ENCODE data around the gene LCN10. TPM values are rescaled to one million over a fixed set of nuclear protein-coding genes. Genes with fewer than 3 reads are reported as not detected.
A peak's percentile ranks its signal among the peaks of the same experiment; 100 is the strongest.
"Not testable (repeated sequence)": the region's sequence is repeated elsewhere in the genome, so short reads cannot be mapped to it uniquely, and the experiment has no call there.

LCN10 gene
- polyA plus RNA-seq, 3 donors = 0.16 TPM; not detected in 2

DNA sequence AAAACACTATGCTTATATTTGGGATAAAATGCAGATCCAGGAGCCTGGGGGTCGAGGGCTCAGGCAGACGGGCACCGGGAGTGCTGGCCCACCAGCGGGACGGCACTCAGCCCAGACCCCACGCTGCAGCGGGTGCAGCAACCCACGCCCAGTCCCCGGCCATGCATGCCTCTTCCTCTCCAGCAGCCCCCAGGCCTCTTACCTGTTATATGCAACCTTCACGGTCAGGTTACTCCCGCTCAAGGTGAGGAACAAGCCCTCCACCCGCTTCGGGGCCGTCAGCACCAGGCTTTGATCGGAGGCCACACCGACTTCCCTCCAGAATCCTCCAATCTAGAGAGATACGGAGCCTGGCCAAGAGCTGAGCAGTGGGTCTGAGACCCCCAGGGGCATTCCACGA is 14.1 kb upstream of the LCN10 start:
- Mint-ChIP-seq H3K27me3 (ENCODE audit: low read depth in 3 of 3) (peaks cover 0 to 10% (median 4%) of the 10 kb centered on the region in 3 donors), H3K4me1 (peaks cover 5% of the 10 kb centered on the region), H3K27ac (no peak overlapping the region), H3K4me3 (no peak overlapping the region), H3K9me3 (peaks cover 19 to 33% (median 28%) of the 10 kb centered on the region in 7 donors), H3K36me3 (peaks cover 0 to 4% of the 10 kb centered on the region in 2 donors)
- Histone ChIP-seq H3K4me1 (ENCODE audit: control insufficient read depth in 1 of 2, insufficient read depth in 2 of 2, low read length in 2 of 2) (no peaks in the 10 kb centered on the region), H4K20me1 (ENCODE audit: insufficient read depth, low read length) (no peaks in the 10 kb centered on the region), H3K9ac (ENCODE audit: insufficient read depth, low read length, poor library complexity, severe bottlenecking) (no peak overlapping the region), H3K79me2 (ENCODE audit: insufficient read depth, low read length) (no peaks in the 10 kb centered on the region), H3K4me2 (replicated peaks; ENCODE audit: extremely low read depth, low read length, poor library complexity, severe bottlenecking) (no peak overlapping the region), H3K9me3 (replicated peaks in 1 of 2; ENCODE audit: control insufficient read depth in 1 of 2, insufficient read depth in 1 of 2, low read length in 2 of 2) (peaks cover 18 to 31% of the 10 kb centered on the region in 2 donors), H3K27me3 (ENCODE audit: control insufficient read depth in 2 of 2, insufficient read depth in 2 of 2, low read length in 2 of 2) (no peaks in the 10 kb centered on the region), H3K4me3 (replicated peaks in 1 of 3; ENCODE audit: low read depth in 2 of 3, low read length in 3 of 3) (no peak overlapping the region), H3K27ac (ENCODE audit: low read depth in 1 of 2, low read length in 2 of 2) (no peak overlapping the region), H3K36me3 (replicated peaks in 1 of 2; ENCODE audit: control insufficient read depth in 1 of 2, insufficient read depth in 2 of 2, low read length in 2 of 2) (no peaks in the 10 kb centered on the region), H2AFZ (ENCODE audit: insufficient read depth, low read depth, low read length, poor library complexity, severe bottlenecking) (no peak overlapping the region)
- TF ChIP-seq, protein P1, sequence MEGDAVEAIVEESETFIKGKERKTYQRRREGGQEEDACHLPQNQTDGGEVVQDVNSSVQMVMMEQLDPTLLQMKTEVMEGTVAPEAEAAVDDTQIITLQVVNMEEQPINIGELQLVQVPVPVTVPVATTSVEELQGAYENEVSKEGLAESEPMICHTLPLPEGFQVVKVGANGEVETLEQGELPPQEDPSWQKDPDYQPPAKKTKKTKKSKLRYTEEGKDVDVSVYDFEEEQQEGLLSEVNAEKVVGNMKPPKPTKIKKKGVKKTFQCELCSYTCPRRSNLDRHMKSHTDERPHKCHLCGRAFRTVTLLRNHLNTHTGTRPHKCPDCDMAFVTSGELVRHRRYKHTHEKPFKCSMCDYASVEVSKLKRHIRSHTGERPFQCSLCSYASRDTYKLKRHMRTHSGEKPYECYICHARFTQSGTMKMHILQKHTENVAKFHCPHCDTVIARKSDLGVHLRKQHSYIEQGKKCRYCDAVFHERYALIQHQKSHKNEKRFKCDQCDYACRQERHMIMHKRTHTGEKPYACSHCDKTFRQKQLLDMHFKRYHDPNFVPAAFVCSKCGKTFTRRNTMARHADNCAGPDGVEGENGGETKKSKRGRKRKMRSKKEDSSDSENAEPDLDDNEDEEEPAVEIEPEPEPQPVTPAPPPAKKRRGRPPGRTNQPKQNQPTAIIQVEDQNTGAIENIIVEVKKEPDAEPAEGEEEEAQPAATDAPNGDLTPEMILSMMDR (IDR thresholded peaks at IDR 0.05) = no peak
- intact Hi-C loops (cut with micrococcal nuclease) = no loop called here
- DNase-seq = no peak
- 97% methylated on average over 18 of the region's 18 CpGs for WGBS (ENCODE audit: insufficient coverage)

DNA sequence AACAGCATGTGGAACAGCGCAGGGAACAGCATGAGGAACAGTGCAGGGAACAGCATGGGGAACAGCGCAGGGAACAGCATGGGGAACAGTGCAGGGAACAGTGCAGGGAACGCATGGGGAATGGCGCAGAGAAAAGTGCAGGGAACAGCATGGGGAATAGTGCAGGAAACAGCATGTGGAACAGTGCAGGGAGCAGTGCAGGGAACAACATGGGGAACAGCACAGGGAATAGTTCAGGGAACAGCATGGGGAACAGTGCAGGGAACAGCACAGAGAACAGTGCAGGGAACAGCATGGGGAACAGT is 13.3 kb upstream of the LCN10 start:
- 100% methylated on average over 4 of the region's 4 CpGs for WGBS (ENCODE audit: insufficient coverage)
- Histone ChIP-seq H3K4me1 (ENCODE audit: control insufficient read depth in 1 of 2, insufficient read depth in 2 of 2, low read length in 2 of 2) (no peaks in the 10 kb centered on the region), H3K27me3 (ENCODE audit: control insufficient read depth in 2 of 2, insufficient read depth in 2 of 2, low read length in 2 of 2) (no peaks in the 10 kb centered on the region), H3K27ac (ENCODE audit: low read depth in 1 of 2, low read length in 2 of 2) (no peak overlapping the region), H3K36me3 (replicated peaks in 1 of 2; ENCODE audit: control insufficient read depth in 1 of 2, insufficient read depth in 2 of 2, low read length in 2 of 2) (no peaks in the 10 kb centered on the region), H3K79me2 (ENCODE audit: insufficient read depth, low read length) (no peaks in the 10 kb centered on the region), H3K4me2 (replicated peaks; ENCODE audit: extremely low read depth, low read length, poor library complexity, severe bottlenecking) (no peak overlapping the region), H2AFZ (ENCODE audit: insufficient read depth, low read depth, low read length, poor library complexity, severe bottlenecking) (no peak overlapping the region), H3K9ac (ENCODE audit: insufficient read depth, low read length, poor library complexity, severe bottlenecking) (no peak overlapping the region), H4K20me1 (ENCODE audit: insufficient read depth, low read length) (no peaks in the 10 kb centered on the region), H3K4me3 (replicated peaks in 1 of 3; ENCODE audit: low read depth in 2 of 3, low read length in 3 of 3) (no peak overlapping the region), H3K9me3 (replicated peaks in 1 of 2; ENCODE audit: control insufficient read depth in 1 of 2, insufficient read depth in 1 of 2, low read length in 2 of 2) (peaks cover 25 to 36% of the 10 kb centered on the region in 2 donors)
- Mint-ChIP-seq H3K27me3 (ENCODE audit: low read depth in 3 of 3) (peaks cover 3 to 14% (median 4%) of the 10 kb centered on the region in 3 donors), H3K9me3 (peaks cover 24 to 40% (median 35%) of the 10 kb centered on the region in 7 donors), H3K4me3 (no peak overlapping the region), H3K36me3 (peaks cover 0 to 4% of the 10 kb centered on the region in 2 donors), H3K4me1 (peaks cover 4% of the 10 kb centered on the region), H3K27ac (no peak overlapping the region)
- TF ChIP-seq, protein P1 (IDR thresholded peaks at IDR 0.05) = no peak
- DNase-seq = no peak
- intact Hi-C loops (cut with micrococcal nuclease) = no loop called here

DNA sequence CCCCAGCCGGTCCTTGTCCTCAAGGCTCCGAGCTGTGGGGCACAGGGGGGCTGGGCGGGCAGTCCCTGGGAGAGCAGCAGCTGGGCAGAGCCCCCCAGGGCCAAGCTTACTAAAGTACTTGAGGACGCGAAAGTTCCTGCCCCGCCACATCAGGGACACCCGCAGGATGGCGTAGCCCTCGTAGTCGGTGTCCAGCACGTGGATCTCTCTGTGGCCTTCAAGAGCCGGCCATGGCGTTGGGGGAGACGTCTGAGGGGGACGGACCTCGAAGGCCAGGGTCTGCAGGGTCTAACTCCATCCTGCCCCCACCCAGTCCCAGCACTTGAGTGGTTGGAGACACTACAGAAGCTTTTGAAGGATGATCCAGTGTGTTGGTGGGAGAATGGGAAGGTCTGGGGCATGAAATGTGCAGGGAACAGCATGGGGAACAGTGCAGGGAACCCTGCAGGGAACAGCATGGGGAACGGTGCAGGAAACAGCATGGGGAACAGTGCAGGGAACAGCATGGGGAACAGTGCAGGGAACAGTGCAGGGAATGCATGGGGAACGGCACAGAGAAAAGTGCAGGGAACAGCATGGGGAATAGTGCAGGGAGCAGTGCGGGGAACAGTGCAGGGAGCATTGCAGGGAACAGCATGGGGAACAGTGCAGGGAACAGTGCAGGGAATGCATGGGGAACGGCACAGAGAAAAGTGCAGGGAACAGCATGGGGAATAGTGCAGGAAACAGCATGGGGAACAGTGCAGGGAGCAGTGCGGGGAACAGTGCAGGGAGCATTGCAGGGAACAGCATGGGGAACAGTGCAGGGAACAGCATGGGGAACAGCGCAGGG is 12.8 kb upstream of the LCN10 start:
- H3K9me3 ChIP-seq (replicated peaks in 1 of 2; ENCODE audit: control insufficient read depth in 1 of 2, insufficient read depth in 1 of 2, low read length in 2 of 2) = peaks cover 25 to 38% of the 10 kb centered on the region in 2 donors
- DNase-seq; H3K4me1 Mint-ChIP-seq; H3K27ac ChIP-seq (ENCODE audit: low read depth in 1 of 2, low read length in 2 of 2); intact Hi-C loops (cut with micrococcal nuclease); H3K27me3 ChIP-seq (ENCODE audit: control insufficient read depth in 2 of 2, insufficient read depth in 2 of 2, low read length in 2 of 2); H3K9ac ChIP-seq (ENCODE audit: insufficient read depth, low read length, poor library complexity, severe bottlenecking); H3K4me3 Mint-ChIP-seq; H3K79me2 ChIP-seq (ENCODE audit: insufficient read depth, low read length); H2AFZ ChIP-seq (ENCODE audit: insufficient read depth, low read depth, low read length, poor library complexity, severe bottlenecking); H3K36me3 ChIP-seq (replicated peaks in 1 of 2; ENCODE audit: control insufficient read depth in 1 of 2, insufficient read depth in 2 of 2, low read length in 2 of 2); H3K4me2 ChIP-seq (replicated peaks; ENCODE audit: extremely low read depth, low read length, poor library complexity, severe bottlenecking); H4K20me1 ChIP-seq (ENCODE audit: insufficient read depth, low read length); H3K36me3 Mint-ChIP-seq; H3K4me3 ChIP-seq (replicated peaks in 1 of 3; ENCODE audit: low read depth in 2 of 3, low read length in 3 of 3); H3K4me1 ChIP-seq (ENCODE audit: control insufficient read depth in 1 of 2, insufficient read depth in 2 of 2, low read length in 2 of 2): not testable (repeated sequence)
- peaks cover 24 to 42% (median 39%) of the 10 kb centered on the region in 7 donors for H3K9me3 Mint-ChIP-seq
- 94% methylated on average over 17 of the region's 22 CpGs for WGBS (ENCODE audit: insufficient coverage)
- H3K27ac Mint-ChIP-seq = peak overlapping the region in 3 of 7 donors; percentile 1 to 38 (median 36)
- peaks cover 3 to 19% (median 4%) of the 10 kb centered on the region in 3 donors for H3K27me3 Mint-ChIP-seq (ENCODE audit: low read depth in 3 of 3)

Data from CD14-positive monocyte (primary cell).